ENCODE results near the gene AACS.

GRCh38 chr12:125145196-125145595, 80.0 kb downstream of the AACS start:
- no peak for TF ChIP-seq CTCF (IDR thresholded peaks at IDR 0.05; ENCODE audit: insufficient read depth, low read length)
- no peak for TF ChIP-seq POLR2AphosphoS5 (IDR thresholded peaks at IDR 0.05; ENCODE audit: low read depth)

Data from HL-60 (cell line).